HG02642 (cell line): ENCODE results near the gene ZSCAN20.

Source experiments
- ATAC-seq: cut with Tn5 transposase; IDR thresholded peaks from one replicate; pipeline ENCODE4 v1.9.1; 2021; ENCODE audit warnings: mild to moderate bottlenecking; ENCODE audit not compliant: unreplicated experiment, poor library complexity

ZSCAN20 gene

DNA sequence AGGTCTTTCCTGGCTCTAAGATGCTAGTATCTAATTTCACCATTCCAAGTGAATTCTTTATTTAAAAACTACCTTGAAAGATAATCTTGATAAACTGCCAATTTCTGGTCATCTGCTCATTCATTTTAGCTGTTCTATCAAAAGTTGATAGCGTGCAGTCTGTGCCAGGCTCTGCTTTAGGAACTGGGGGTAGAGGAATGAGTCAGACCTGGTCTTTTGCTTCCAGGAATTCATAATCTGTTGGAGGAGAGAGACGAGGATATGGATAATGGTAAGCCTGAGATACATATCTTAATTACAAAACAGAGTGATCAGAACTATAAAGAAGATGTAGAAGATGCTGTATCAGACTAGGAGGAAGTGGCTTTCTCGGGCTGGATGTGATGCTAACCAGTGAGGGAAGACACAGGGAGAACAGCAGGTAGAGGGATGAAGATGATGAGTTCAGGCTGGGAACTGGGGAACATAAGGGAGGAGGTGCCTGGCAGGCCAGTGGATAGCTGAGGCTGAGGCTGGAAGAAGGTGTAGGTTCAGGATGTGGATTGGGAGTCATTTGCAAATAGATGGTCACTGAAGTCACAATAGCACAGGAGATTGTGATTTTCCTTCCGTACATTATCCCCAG is 29.3 kb upstream of the ZSCAN20 start:
- no peak for ATAC-seq

DNA sequence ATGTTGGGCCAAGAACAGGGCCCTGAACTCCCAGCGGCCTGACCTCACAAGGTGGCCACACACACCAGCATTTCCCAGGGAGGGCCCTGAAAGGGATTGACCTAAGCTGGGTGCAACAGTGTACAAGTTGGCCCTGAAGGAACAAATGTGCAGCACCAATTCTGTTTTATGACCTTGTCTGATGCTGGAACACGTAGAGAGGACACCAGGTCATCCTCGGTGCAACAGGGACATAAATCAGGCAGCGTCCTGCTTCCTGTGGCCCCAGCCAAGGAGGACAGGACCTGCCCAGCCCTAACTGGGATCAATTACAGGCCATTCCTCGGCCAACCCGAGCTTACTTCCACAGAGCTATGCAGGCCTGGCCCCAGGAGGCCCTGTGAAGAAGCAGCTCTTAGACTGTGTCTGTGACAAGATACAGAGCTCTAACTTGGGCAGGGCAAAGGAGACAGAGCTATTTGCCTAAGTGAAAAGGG is 28.7 kb upstream of the ZSCAN20 start:
- no peak for ATAC-seq

DNA sequence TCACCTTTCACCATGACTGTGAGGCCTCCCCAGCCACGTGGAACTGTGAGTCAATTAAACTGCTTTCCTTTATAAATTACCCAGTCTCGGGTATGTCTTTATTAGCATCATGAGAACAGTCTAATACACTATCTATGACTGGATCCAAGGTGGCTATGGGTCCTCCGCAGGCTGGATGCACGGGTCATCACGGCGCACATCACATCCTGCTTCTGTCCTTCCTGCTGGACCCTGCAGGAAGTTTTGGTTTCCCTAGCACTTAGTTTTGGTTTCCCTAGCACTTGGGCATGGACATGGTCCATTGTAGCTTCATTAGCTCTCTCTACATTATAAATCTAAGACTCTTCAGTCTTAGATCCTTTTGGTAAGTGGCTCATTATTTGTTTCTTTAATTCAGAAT is 27.3 kb upstream of the ZSCAN20 start:
- ATAC-seq: no peak

DNA sequence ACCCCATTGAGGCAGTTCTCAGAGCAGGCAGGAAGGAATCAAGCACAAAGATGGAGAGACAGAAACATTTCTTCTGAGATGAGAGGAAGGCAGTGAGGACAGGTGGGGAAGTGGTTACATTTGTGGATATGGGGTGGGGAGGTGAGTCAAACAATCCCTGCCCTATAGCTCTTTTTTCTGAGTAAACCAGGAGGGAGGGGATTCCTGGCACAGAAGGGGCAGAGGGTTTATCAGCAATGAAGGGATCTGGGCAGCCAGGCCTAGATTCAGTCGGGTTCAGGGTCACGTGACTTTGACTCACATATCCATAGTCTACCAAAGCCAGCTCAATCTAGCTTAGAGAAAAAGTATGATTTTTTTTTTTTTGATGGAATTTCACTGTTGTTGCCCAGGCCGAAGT is 25.9 kb upstream of the ZSCAN20 start:
- ATAC-seq: no peak

DNA sequence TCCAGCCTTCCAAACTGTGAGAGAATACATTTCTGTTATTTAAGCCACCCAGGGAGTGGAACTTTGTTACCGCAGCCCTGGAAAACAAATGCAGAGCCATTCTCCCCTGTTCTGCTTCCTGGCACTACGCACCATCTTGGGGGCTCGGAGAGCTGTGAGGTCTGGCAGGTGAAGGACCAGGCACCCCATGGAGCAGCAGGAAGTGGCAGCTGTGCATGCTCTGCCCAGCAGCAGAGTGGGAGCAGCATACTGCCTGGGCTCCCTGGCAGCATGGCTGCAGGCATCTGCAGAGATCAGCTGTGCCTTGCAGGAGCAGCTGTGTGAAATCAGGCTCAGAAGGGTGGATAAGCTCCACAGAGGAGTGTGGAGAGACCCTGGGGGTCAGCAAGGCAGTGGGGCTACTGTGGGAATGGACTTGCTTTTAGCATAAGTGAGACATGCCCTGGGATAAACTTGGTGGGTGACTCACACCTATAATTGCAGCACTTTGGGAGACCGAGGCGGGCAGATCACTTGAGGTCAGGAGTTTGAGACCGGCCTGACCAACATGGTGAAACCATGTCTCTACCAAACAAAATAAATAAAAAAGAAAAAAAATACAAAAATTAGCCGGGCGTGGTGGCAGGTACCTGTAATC is 17.7 kb upstream of the ZSCAN20 start:
- no peak for ATAC-seq

DNA sequence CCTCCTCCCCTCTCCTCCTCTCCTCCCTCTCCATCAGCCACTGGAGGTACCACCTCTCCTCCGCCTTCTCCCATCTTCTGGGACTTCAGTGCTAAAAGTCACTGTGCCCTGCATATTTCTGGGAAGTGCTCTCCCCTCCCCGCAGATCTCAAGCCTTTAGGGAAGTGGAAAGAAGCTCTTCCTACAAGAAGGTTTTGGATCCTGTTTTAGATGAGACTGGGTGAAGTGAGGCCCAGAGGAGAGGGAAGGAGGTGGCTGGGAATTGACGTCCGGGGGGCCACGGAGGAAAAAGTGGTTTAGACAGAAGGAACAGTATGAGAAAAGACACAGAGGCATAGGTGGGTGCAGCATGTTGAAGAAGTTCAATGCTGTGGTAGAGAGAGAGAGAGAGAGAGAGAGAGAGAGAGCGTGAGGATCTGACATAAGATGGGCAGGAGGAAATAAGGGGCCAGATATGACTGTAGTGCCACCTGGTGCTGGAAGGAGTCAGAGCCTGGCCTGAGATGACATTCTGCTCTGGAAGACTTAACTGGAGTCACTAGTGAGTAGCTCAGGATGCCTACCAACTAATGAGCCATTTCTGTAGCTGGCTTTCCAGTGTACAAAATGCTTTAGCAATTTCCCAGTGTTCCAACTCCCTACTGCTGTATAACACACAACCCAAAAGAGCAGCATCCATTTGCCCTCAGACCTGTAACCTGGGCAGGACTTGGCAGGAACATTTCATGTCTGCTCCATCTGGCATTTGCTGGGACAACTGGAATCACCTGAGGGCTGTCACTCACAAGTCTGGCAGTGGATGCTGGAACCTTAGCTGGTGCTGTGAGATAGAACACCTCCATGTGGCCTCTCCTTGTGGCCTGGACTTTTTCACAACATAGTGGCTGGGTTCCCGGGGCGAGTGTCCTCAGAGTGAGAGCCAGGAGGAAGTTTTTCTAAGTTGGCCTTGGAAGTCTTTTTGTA is 16.6 kb upstream of the ZSCAN20 start:
- peak; percentile 57 for ATAC-seq

DNA sequence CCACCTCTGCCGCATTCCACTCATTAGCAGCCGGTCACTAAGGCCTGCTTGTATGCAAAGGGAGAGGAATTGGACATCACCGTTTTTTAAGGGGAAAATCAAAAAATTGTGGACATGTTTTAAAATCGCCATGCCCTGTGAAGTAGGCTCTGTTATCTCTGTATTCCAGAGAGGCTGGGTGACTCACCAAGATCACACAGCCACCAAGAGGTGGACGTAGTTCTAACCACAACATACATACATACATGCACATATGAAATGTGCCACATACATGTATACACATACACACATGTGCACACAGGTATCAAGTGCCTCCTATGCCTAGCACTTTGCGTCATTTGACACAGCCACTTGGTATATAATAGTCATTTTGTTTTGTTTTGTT is 16.0 kb upstream of the ZSCAN20 start:
- no peak for ATAC-seq

DNA sequence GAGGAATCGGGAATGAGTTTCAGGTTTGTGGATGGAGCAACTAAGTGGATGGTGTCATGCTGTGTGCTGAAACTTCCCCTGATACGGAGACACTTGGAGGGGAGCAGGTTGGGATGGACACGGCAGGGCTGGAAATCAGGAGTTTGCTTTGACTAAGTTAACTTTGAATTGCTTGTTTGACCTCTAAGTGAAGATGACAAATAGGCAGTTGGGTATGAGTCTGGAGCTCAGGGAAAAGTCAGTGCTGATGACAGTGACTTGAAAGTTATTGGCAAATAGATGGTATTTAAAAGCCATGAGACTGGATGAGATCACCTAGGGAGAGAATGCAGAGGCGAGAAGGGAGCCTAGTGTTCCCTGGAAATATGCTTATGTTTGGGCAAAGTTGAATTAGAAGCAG is 12.8 kb upstream of the ZSCAN20 start:
- ATAC-seq: no peak

DNA sequence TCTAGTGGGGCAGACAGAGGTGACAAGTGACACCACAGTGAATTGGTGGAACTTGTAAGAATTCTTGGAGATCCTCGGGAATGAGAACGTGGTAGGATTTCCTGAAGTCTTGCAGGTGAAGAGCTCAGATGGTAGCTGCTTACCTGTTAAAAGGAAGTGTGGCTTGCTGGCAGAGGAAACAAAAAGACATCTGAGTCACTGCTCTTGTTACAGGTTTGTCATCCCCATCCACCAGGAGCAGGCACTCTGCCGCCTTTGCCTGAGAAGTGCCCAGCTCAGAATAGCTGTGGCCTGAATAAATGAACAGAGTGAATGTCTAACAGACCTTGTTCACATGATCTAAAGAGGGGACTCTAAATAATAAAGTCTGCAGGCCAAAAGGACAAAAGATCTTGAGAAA is 12.3 kb upstream of the ZSCAN20 start:
- ATAC-seq: no peak

DNA sequence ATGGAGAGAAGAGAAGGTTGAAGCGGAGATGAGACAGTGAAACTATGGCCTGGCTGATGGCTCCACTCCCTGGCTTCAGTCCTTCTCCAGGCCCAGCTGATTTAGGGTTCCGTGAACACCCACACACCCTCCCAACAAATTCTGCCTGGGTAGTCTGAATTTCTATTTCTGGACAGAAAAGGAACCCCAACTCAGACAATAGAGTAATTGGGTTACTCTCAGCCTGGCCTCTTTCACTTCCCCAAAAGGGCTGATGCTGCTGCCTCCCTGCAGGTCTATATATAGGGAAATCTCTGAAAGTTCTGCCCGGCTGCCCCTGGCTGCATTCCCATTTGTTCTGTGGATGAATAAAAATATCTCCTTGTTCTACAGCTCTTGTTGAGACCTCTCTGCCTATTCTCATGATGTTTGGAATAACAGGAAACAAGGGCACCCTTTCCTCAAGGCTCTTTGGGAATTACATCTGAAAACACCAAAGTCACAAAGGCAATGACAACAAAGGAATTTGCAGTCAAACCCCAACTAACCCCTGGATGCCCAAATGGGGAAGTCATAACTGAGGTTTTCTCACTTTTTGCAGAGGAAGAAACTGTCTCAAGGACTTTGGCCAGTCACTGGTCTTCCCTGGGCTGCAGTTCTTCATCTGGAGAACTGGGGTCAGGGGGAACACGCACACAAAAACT is 11.4 kb upstream of the ZSCAN20 start:
- peak; percentile 71 for ATAC-seq

DNA sequence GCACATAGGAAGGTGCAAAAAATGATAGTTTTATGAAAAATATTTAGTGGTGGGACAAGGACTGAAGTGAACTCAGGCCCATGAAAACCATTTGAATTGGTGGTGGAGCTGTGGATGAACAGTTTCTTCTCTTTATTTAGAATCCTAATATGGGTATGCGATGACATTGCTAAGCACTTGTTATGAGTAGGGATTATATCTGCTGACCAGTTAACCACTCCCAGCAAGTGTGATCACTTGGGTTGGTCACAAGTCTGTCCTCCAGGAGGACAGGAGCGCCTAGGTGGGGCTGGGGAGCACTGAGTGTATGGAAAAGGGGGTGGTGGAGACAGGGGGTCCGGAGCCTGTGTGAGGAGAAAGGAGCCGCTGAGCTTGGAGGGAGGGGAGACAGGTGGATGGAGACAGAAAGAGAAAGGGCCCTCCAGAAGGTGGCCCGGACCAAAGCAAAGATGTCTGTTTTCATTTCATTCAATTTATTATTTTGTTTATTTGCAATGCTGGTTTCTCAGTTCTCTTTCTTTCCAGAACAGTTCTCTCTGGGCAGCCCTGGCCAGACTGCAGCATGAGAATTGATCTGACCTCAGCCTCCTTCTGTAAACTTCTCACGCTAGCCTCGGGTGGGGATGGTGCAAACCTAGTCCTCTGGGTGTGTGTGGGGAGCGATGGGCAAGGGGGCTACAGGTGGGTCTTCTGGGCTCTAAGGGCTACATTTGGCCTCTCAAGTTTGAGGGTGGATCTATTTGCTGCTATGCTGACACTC is 9.9 kb upstream of the ZSCAN20 start:
- ATAC-seq: no peak

DNA sequence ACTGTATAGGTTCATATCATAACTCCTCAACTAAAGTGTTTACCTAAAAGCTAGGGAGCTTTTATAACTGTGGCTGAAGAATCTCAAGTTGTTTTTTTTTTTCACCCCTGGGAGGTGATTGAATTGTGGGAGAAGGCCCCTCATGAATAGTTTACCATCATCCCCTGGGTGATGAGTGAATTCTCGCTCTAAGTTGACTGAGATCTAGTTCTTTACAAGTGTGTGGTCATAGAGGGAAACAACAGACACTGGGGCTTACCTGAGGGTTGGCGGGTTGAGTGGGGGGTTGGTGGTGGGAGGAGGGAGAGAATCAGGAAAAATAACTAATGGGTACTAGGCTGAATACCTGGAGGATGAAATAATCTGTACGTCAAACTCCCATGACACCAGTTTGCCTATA is 7.9 kb upstream of the ZSCAN20 start:
- no peak for ATAC-seq

DNA sequence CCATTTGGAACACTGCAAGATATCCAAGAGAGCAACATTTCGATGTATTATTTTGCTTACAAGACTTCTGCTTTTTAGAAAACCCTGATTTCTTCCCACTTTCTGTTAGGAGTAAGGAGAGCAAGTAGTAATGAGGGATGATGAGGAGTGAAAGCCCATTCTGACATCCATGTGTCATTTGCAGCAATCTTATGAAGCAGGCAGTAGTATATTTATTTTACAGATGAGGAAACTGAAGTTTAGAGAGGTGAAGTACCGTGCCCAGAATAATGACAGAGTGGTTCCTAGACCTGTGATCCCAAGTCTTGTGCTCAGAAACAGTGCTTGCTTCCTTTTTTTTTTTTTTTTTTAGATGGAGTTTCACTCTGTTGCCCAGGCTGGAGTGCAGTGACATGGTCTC is 7.1 kb upstream of the ZSCAN20 start:
- no peak for ATAC-seq

DNA sequence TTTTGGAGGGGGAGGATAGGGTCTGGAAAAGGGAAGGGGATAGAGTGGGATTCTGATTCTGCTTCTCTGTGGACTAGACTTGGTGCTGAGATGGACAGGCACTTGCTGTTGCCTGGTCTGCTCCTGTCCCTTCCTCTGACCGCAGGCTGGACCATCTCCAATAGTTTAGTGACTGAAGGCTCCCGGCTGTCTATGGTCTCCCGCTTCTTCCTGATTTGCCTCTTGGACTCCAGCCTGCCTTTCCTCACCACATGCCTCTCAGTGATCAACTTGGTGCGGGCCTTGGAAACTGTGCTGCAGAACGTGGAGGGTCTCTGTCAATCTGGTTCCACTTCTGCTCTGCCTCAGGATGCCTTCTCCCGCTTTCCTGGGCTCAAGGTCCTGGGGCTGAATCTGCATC is 6.3 kb upstream of the ZSCAN20 start:
- no peak for ATAC-seq

DNA sequence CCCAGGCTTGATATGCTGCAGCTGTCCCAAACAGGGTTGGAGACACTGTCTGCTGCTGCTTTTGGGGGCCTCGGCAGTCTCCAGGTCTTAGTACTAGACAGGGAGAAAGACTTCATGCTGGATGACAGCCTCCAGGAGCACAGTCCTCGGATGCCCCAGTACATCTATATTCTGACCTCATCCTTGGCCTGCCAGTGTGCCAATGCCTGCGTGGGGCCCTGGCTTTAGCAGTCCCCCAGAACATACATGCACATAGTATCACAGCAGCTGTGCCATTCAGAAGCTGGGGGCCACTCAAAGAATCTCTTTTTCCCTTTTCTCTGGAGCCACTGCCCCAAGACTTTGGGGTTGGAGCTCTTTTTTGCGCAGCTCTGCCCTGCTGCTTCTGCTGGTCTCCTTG is 4.4 kb upstream of the ZSCAN20 start:
- ATAC-seq: no peak

DNA sequence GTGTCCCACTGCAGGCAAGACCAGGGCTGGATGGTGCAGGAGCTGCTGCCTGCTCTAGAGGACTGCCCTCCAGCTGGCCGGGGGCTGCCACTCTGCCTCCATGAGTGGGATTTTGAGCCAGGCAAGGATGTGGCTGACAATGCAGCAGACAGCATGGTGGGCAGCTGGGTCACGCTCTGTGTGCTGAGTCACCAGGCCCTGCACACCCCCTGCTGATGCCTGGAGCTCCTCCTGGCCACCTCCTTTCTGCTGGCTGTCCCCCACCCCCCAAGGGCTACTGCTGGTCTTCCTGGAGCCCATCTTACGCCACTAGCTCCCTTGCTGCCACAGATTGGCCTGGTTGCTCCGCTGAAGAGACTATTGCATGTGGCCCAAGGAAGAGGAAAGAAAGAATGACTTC is 3.9 kb upstream of the ZSCAN20 start:
- ATAC-seq: no peak

DNA sequence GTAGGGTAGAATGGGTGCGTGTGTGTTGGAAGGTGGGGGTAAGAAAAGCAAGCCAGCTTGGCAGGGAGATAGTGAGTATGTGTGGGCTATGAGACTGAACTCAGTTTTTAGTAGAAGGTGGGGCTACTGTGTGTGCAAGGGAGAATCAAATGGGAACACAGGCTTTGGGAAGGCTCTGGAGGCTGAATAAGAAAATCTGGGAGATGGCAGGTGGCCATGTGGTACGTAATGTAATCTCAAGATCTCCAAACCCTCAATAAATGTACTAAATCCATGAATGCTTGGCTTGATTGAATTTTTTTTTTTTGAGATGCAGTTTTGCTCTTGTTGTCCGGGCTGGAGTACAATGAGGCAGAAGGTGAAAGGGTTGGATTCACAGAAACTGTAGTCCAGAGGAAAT is 3.5 kb upstream of the ZSCAN20 start:
- ATAC-seq: no peak

DNA sequence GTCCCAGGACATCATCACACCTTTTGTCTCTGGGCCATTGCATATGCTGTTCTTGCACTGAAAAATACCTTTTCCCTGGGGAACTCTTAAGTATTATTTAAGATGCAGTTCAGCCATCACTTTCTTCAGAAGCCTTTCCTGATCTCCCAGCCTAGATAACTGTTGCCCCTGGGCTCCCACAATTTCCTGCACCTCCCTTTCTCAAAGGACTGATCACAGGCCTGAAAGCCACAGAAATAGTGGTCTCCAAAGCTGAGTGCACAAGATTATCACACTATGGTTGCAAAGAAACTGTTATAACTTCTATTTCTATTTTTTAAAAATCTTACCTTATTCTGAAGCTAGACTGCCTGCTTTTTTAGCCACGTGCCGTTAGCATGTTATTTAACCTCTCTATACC is 2.8 kb upstream of the ZSCAN20 start:
- ATAC-seq: no peak

DNA sequence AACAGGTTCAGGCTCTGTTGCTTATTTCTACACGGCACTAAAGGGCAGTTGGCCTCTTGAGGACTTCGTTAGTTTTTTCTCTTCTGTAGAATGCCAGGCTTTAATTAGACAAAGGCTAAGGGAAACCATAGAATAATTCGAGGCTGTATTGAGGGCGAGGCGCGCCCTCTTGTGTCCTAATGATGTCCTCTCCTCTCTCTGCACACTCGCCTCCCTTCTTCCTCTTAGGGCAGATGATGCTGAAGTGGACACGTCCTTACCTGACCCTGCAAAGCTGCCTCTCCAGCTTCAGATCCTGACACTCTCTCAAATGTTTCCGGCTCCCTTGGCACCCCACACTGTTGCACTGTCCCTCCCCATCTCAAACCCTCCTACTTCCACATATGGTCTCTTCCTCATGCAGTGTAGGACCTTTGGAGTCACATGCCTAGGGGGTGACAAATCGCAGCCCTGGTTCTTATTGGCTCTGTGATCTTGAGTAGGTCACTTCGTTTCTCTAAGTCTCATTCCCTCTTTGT is 1.9 kb upstream of the ZSCAN20 start:
- no peak for ATAC-seq

DNA sequence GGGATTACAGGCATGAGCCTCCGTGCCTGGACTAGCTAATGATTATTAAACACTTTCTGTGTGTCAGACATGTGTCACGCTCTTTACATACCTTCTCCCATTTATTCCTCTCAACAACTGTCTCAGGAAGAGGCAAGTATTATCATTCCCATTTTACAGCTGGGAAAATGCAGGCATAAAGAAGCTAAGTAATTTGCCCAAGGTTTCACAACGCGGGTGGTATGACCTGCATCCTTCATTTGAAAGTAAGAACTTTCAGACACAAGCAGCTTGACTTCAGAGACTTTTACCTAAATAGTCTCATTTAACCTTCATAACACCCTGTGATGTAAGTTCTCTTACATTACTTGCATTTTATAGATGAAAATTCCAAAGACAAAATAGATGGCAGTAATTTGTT is 1.0 kb upstream of the ZSCAN20 start:
- ATAC-seq: no peak
